ENCODE measurements around the gene FILIP1L.
A peak's percentile ranks its signal among the peaks of the same experiment; 100 is the strongest.

Gene FILIP1L

DNA sequence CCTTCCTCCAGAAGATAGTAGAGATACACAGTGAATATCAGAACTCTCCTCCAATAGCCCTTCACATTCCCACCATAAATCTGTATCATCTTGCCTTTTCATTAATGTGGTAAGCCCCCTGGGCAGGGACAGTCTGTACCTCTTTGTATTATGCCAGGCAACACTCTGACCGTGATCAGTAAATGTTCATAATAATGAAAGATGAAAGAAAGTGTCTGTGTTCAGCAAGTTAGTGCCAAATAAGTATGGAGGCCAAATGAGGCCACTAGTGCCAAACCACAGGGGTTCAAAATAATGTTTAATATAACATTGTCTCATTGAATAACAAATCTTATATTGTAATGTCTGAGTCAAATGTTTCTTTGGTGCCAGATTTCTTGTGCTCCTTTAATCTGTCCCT lies 192.3 kb downstream of the FILIP1L start:
- H3K36me3 ChIP-seq (replicated peaks; ENCODE audit: insufficient read depth, low read length): no peaks in the 10 kb centered on the region
- no peak for DNase-seq
- H3K4me1 ChIP-seq (ENCODE audit: low read length): peaks cover 17% of the 10 kb centered on the region
- no peak overlapping the region for H3K9ac ChIP-seq (ENCODE audit: low read length)
- no peak overlapping the region for H2AFZ ChIP-seq (ENCODE audit: low read length)
- no peak overlapping the region for H3K27ac ChIP-seq (ENCODE audit: low read length)
- H3K9me2 ChIP-seq (replicated peaks; ENCODE audit: insufficient read depth, low read length): no peaks in the 10 kb centered on the region
- no peaks in the 10 kb centered on the region for H3K27me3 ChIP-seq (replicated peaks; ENCODE audit: insufficient read depth, low read length)
- no peaks in the 10 kb centered on the region for H3K9me3 ChIP-seq (replicated peaks; ENCODE audit: insufficient read depth, low read length)
- no peaks in the 10 kb centered on the region for H4K20me1 ChIP-seq (ENCODE audit: insufficient read depth, low read length)
- no peak overlapping the region for H3K4me2 ChIP-seq (ENCODE audit: low read depth, low read length)
- H3F3A ChIP-seq (ENCODE audit: insufficient read depth, low read length): peaks cover 5% of the 10 kb centered on the region; the same call in 1 of the 2 replicates
- H3K79me2 ChIP-seq (ENCODE audit: low read length): peaks cover 3% of the 10 kb centered on the region; the same call in 1 of the 2 replicates
- H3K4me3 ChIP-seq (ENCODE audit: low read length): no peak overlapping the region
- no peak for TF ChIP-seq EZH2phosphoT487 (IDR thresholded peaks at IDR 0.05; ENCODE audit: low read length)
- TF ChIP-seq CTCF (IDR thresholded peaks at IDR 0.05; ENCODE audit: low read length): no peak
- TF ChIP-seq EZH2 (optimal IDR thresholded peaks at IDR 0.05; ENCODE audit: low read depth, low read length): no peak

DNA sequence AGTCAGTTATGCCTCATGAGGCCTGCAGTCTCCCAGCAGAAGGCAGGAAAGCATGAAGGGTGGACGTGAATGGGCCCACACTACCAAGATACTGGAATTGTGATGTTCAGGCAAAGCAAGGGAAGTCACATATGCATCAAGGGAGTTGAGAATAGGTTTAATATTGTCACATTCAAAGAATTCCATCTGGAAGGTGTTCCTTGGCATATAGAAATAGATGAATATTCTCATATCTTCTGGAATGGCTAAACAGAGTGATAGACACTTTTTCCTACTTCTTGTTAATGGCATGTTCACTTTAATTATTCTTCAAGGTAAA lies 193.0 kb downstream of the FILIP1L start:
- Histone ChIP-seq H3K9me3 (replicated peaks; ENCODE audit: insufficient read depth, low read length) (no peaks in the 10 kb centered on the region), H3K27ac (ENCODE audit: low read length) (no peak overlapping the region), H3K9ac (ENCODE audit: low read length) (no peak overlapping the region), H3K4me3 (ENCODE audit: low read length) (no peak overlapping the region), H3K79me2 (ENCODE audit: low read length) (peaks cover 3% of the 10 kb centered on the region; the same call in 1 of the 2 replicates), H4K20me1 (ENCODE audit: insufficient read depth, low read length) (no peaks in the 10 kb centered on the region), H3K9me2 (replicated peaks; ENCODE audit: insufficient read depth, low read length) (no peaks in the 10 kb centered on the region), H3F3A (ENCODE audit: insufficient read depth, low read length) (peaks cover 5% of the 10 kb centered on the region; the same call in 1 of the 2 replicates), H3K4me2 (ENCODE audit: low read depth, low read length) (no peak overlapping the region), H2AFZ (ENCODE audit: low read length) (no peak overlapping the region), H3K4me1 (ENCODE audit: low read length) (peaks cover 17% of the 10 kb centered on the region), H3K36me3 (replicated peaks; ENCODE audit: insufficient read depth, low read length) (no peaks in the 10 kb centered on the region), H3K27me3 (replicated peaks; ENCODE audit: insufficient read depth, low read length) (no peaks in the 10 kb centered on the region)
- TF ChIP-seq EZH2 (optimal IDR thresholded peaks at IDR 0.05; ENCODE audit: low read depth, low read length) (no peak), CTCF (IDR thresholded peaks at IDR 0.05; ENCODE audit: low read length) (no peak), EZH2phosphoT487 (IDR thresholded peaks at IDR 0.05; ENCODE audit: low read length) (no peak)
- DNase-seq: no peak

- Histone ChIP-seq H3K9ac (ENCODE audit: low read length) (no peak overlapping the region), H3F3A (ENCODE audit: insufficient read depth, low read length) (peaks cover 5% of the 10 kb centered on the region; the same call in 1 of the 2 replicates), H3K36me3 (replicated peaks; ENCODE audit: insufficient read depth, low read length) (no peaks in the 10 kb centered on the region), H3K9me2 (replicated peaks; ENCODE audit: insufficient read depth, low read length) (no peaks in the 10 kb centered on the region), H4K20me1 (ENCODE audit: insufficient read depth, low read length) (no peaks in the 10 kb centered on the region), H3K4me3 (ENCODE audit: low read length) (no peak overlapping the region), H3K27ac (ENCODE audit: low read length) (no peak overlapping the region), H3K4me1 (ENCODE audit: low read length) (peaks cover 17% of the 10 kb centered on the region), H3K79me2 (ENCODE audit: low read length) (peaks cover 3% of the 10 kb centered on the region; the same call in 1 of the 2 replicates), H3K4me2 (ENCODE audit: low read depth, low read length) (peak overlapping the region; percentile 8; the same call in 1 of the 2 replicates), H3K27me3 (replicated peaks; ENCODE audit: insufficient read depth, low read length) (no peaks in the 10 kb centered on the region), H2AFZ (ENCODE audit: low read length) (no peak overlapping the region), H3K9me3 (replicated peaks; ENCODE audit: insufficient read depth, low read length) (no peaks in the 10 kb centered on the region)
- no peak for TF ChIP-seq EZH2phosphoT487 (IDR thresholded peaks at IDR 0.05; ENCODE audit: low read length)
- DNase-seq: no peak
Observed at GRCh38 chr3:99920481-99921376, 193.6 kb downstream of the FILIP1L start.

GRCh38 chr3:99919694-99920093 lies 194.6 kb downstream of the FILIP1L start:
- Histone ChIP-seq H2AFZ (ENCODE audit: low read length) (no peak overlapping the region), H3K4me3 (ENCODE audit: low read length) (no peak overlapping the region), H3F3A (ENCODE audit: insufficient read depth, low read length) (peaks cover 5% of the 10 kb centered on the region; the same call in 1 of the 2 replicates), H3K27ac (ENCODE audit: low read length) (no peak overlapping the region), H3K79me2 (ENCODE audit: low read length) (peaks cover 3% of the 10 kb centered on the region; the same call in 1 of the 2 replicates), H3K36me3 (replicated peaks; ENCODE audit: insufficient read depth, low read length) (no peaks in the 10 kb centered on the region), H3K27me3 (replicated peaks; ENCODE audit: insufficient read depth, low read length) (no peaks in the 10 kb centered on the region), H3K4me2 (ENCODE audit: low read depth, low read length) (peak overlapping the region; percentile 8; the same call in 1 of the 2 replicates), H3K9ac (ENCODE audit: low read length) (no peak overlapping the region), H3K9me3 (replicated peaks; ENCODE audit: insufficient read depth, low read length) (no peaks in the 10 kb centered on the region), H3K9me2 (replicated peaks; ENCODE audit: insufficient read depth, low read length) (no peaks in the 10 kb centered on the region), H3K4me1 (ENCODE audit: low read length) (peaks cover 17% of the 10 kb centered on the region), H4K20me1 (ENCODE audit: insufficient read depth, low read length) (no peaks in the 10 kb centered on the region)
- TF ChIP-seq EZH2phosphoT487 (IDR thresholded peaks at IDR 0.05; ENCODE audit: low read length) (no peak), CTCF (IDR thresholded peaks at IDR 0.05; ENCODE audit: low read length) (no peak), EZH2 (optimal IDR thresholded peaks at IDR 0.05; ENCODE audit: low read depth, low read length) (no peak)
- DNase-seq: peak; percentile 27

Data from MM.1S (cell line).